Mesenchymal stem cell (in vitro differentiated cells and primary cell): ENCODE results near the gene FTCD. TPM values are rescaled to one million over a fixed set of nuclear protein-coding genes. Genes with fewer than 3 reads are reported as not detected.

Source experiments
- DNase-seq: peaks from one replicate; pipeline ENCODE4 v3.0.0-alpha.2; 2013
- H2AFZ ChIP-seq: one replicate; pipeline ENCODE4 v1.6.1; 2013; ENCODE audit warnings: low read depth, mild to moderate bottlenecking, control low read depth, inconsistent platforms, low read length, moderate library complexity
- H2AK5ac ChIP-seq: 2 replicates; pipeline ENCODE4 v1.6.1; 2013; ENCODE audit warnings: low read length, moderate library complexity, mild to moderate bottlenecking, inconsistent platforms; ENCODE audit not compliant: severe bottlenecking
- H2BK120ac ChIP-seq: one replicate; pipeline ENCODE4 v1.6.1; 2013; ENCODE audit warnings: low read depth, mild to moderate bottlenecking, inconsistent platforms, low read length, moderate library complexity
- H2BK12ac ChIP-seq, 2 experiments: one replicate each; pipeline ENCODE4 v1.6.1; 2013; ENCODE audit warnings: inconsistent platforms in 2 of 2, low read length in 2 of 2, mild to moderate bottlenecking in 2 of 2, moderate library complexity in 2 of 2, control low read depth in 1 of 2
- H2BK15ac ChIP-seq: one replicate; pipeline ENCODE4 v1.6.1; 2013; ENCODE audit warnings: mild to moderate bottlenecking, low read depth, inconsistent platforms; ENCODE audit not compliant: poor library complexity, severe bottlenecking
- H2BK5ac ChIP-seq: 2 replicates; pipeline ENCODE4 v1.6.1; 2013; ENCODE audit warnings: low read depth, mild to moderate bottlenecking, low read length, control low read depth, inconsistent platforms; ENCODE audit not compliant: poor library complexity, severe bottlenecking
- H3K14ac ChIP-seq, 2 experiments: one replicate each; pipeline ENCODE4 v1.6.1; 2013; ENCODE audit warnings: inconsistent platforms in 2 of 2, low read length in 2 of 2, control low read depth in 1 of 2, mild to moderate bottlenecking in 1 of 2, moderate library complexity in 1 of 2
- H3K18ac ChIP-seq, 2 experiments: one replicate each; pipeline ENCODE4 v1.6.1; 2013; ENCODE audit warnings: inconsistent platforms in 2 of 2, low read length in 2 of 2, control low read depth in 1 of 2, low read depth in 1 of 2, mild to moderate bottlenecking in 1 of 2
- H3K23ac ChIP-seq, 2 experiments: one replicate each; pipeline ENCODE4 v1.6.1; 2013; ENCODE audit warnings: inconsistent platforms in 2 of 2, low read length in 2 of 2, mild to moderate bottlenecking in 2 of 2, moderate library complexity in 2 of 2, control low read depth in 1 of 2
- H3K27ac ChIP-seq: 2 replicates; pipeline ENCODE4 v1.5.1; 2013; ENCODE audit warnings: mild to moderate bottlenecking, moderate library complexity, low read length, control low read depth, inconsistent platforms; ENCODE audit not compliant: poor library complexity, severe bottlenecking
- H3K27me3 ChIP-seq, 2 experiments: 2 replicates each; pipeline versions ENCODE4 v1.6.1 to v1.7.0; 2013; ENCODE audit warnings: low read length in 2 of 2, mild to moderate bottlenecking in 2 of 2, moderate library complexity in 2 of 2, control low read depth in 1 of 2, inconsistent platforms in 1 of 2; ENCODE audit not compliant: control insufficient read depth in 1 of 2, insufficient read depth in 1 of 2
- H3K36me3 ChIP-seq, 2 experiments: 2 replicates each; pipeline versions ENCODE4 v1.6.1 to v1.7.0; 2013; ENCODE audit warnings: low read length in 2 of 2, control low read depth in 1 of 2, inconsistent platforms in 1 of 2, low read depth in 1 of 2, mild to moderate bottlenecking in 1 of 2; ENCODE audit not compliant: insufficient read depth in 2 of 2, control insufficient read depth in 1 of 2
- H3K4ac ChIP-seq, 2 experiments: one replicate each; pipeline ENCODE4 v1.6.1; 2013; ENCODE audit warnings: inconsistent platforms in 2 of 2, low read length in 2 of 2, mild to moderate bottlenecking in 2 of 2, moderate library complexity in 2 of 2, control low read depth in 1 of 2, low read depth in 1 of 2
- H3K4me1 ChIP-seq: 2 replicates; pipeline ENCODE4 v1.6.1; 2013; ENCODE audit warnings: low read depth, low read length, control low read depth; ENCODE audit not compliant: control insufficient read depth, insufficient read depth
- H3K4me2 ChIP-seq: 2 replicates; pipeline ENCODE4 v1.6.1; 2013; ENCODE audit warnings: low read length, mild to moderate bottlenecking, inconsistent platforms; ENCODE audit not compliant: poor library complexity, severe bottlenecking
- H3K4me3 ChIP-seq, 2 experiments: 2 replicates each; pipeline versions ENCODE4 v1.5.1 to v1.7.0; 2013; ENCODE audit warnings: low read length in 2 of 2, mild to moderate bottlenecking in 2 of 2, control low read depth in 1 of 2, low read depth in 1 of 2; ENCODE audit not compliant: insufficient read depth in 1 of 2
- H3K79me1 ChIP-seq: replicated peaks from 2 replicates; pipeline ENCODE4 v1.6.1; 2013; ENCODE audit warnings: mild to moderate bottlenecking, control low read depth, low read length, inconsistent platforms; ENCODE audit not compliant: poor library complexity, severe bottlenecking
- H3K9ac ChIP-seq: 2 replicates; pipeline ENCODE4 v1.7.0; 2013; ENCODE audit warnings: mild to moderate bottlenecking, low read length, moderate library complexity
- H3K9me3 ChIP-seq: 2 replicates; pipeline ENCODE4 v1.7.0; 2013; ENCODE audit warnings: mild to moderate bottlenecking, low read length; ENCODE audit not compliant: control insufficient read depth
- H4K8ac ChIP-seq: one replicate; pipeline ENCODE4 v1.6.1; 2013; ENCODE audit warnings: inconsistent platforms, mild to moderate bottlenecking, low read length, moderate library complexity
- H4K91ac ChIP-seq: one replicate; pipeline ENCODE4 v1.6.1; 2013; ENCODE audit warnings: mild to moderate bottlenecking, low read length, inconsistent platforms
- WGBS: methylation state at CpG from one replicate; pipeline ENCODE4 v1.1.7; 2013; ENCODE audit warnings: mixed read lengths; 5-methylcytosine and 5-hydroxymethylcytosine counted together
- polyA plus RNA-seq, 2 experiments: library from polyadenylated mRNA; stranded (reverse); fragments of 200-250 nt; gene quantifications; one replicate each; pipeline ENCODE4 v1.2.3, GENCODE V29; 2013

The FTCD gene
- polyA plus RNA-seq (2013, experiment 1 of 2) = 1.5 TPM
- polyA plus RNA-seq (2013, experiment 2 of 2) = 1.8 TPM

- Histone ChIP-seq H3K79me1 (peaks cover 2% of the 10 kb centered on the region), H2BK120ac (no peak within 1 kb of the TSS), H2AFZ (no peak within 1 kb of the TSS), H3K36me3 (peaks cover 4 to 30% of the 10 kb centered on the region in 2 experiments), H3K9ac (no peak within 1 kb of the TSS), H3K23ac (no peak within 1 kb of the TSS), H3K18ac (peak within 1 kb of the TSS in 1 of 2 experiments; percentile 34), H3K4me3 (no peak within 1 kb of the TSS), H3K4me2 (no peak within 1 kb of the TSS), H3K9me3 (no peaks in the 10 kb centered on the region), H4K8ac (no peak within 1 kb of the TSS), H3K27me3 (peaks cover 0 to under 1% of the 10 kb centered on the region in 2 experiments), H2AK5ac (no peak within 1 kb of the TSS), H2BK12ac (no peak within 1 kb of the TSS), H3K14ac (peak within 1 kb of the TSS in 1 of 2 experiments; percentile 72), H2BK15ac (no peak within 1 kb of the TSS), H3K4me1 (peaks cover 22% of the 10 kb centered on the region), H2BK5ac (no peak within 1 kb of the TSS), H4K91ac (peak within 1 kb of the TSS; percentile 35), H3K4ac (no peak within 1 kb of the TSS), H3K27ac (no peak within 1 kb of the TSS)
- DNase-seq = no peak
- WGBS = 89% methylated on average over 34 of the region's 34 CpGs
These were observed at the start of gene FTCD for GRCh38 chr21:46155514-46156377. FTCD (minus strand) TSS chr21:46155579; CDS start chr21:46155523, 56 bp downstream.

GRCh38 chr21:46205166-46205565 lies 49.8 kb upstream of the FTCD start:
- no peak overlapping the region for H2AFZ ChIP-seq

GRCh38 chr21:46203203-46203600 lies 47.8 kb upstream of the FTCD start:
- Histone ChIP-seq H3K27ac (no peak overlapping the region), H3K36me3 (peaks cover 53 to 92% of the 10 kb centered on the region in 2 experiments), H4K91ac (no peak overlapping the region), H3K4me1 (peaks cover 3% of the 10 kb centered on the region), H2AK5ac (no peak overlapping the region), H4K8ac (no peak overlapping the region), H2BK120ac (no peak overlapping the region), H3K9me3 (no peaks in the 10 kb centered on the region), H3K18ac (no peak overlapping the region), H3K4me3 (no peak overlapping the region), H3K23ac (no peak overlapping the region), H2BK12ac (no peak overlapping the region), H3K4me2 (no peak overlapping the region), H3K27me3 (no peaks in the 10 kb centered on the region), H3K9ac (no peak overlapping the region), H2BK15ac (no peak overlapping the region), H3K14ac (no peak overlapping the region), H2BK5ac (no peak overlapping the region), H3K79me1 (peaks cover 13% of the 10 kb centered on the region), H2AFZ (no peak overlapping the region), H3K4ac (no peak overlapping the region)
- no peak for DNase-seq
- 98% methylated on average over 5 of the region's 8 CpGs for WGBS

More at GRCh38 chr21:46205166-46205565, 49.8 kb upstream of the FTCD start:
- no peak overlapping the region for H3K18ac ChIP-seq
- no peak overlapping the region for H3K4me3 ChIP-seq
- no peak overlapping the region for H2BK15ac ChIP-seq
- 99% methylated on average over 16 of the region's 18 CpGs for WGBS
- H3K9me3 ChIP-seq = no peaks in the 10 kb centered on the region
- H3K36me3 ChIP-seq = peaks cover 67 to 90% of the 10 kb centered on the region in 2 experiments
- no peak overlapping the region for H3K4me2 ChIP-seq
- H3K9ac ChIP-seq = no peak overlapping the region
- H4K91ac ChIP-seq = no peak overlapping the region
- no peak for DNase-seq
- no peak overlapping the region for H2BK12ac ChIP-seq
- peaks cover 15% of the 10 kb centered on the region for H3K79me1 ChIP-seq
- H2AK5ac ChIP-seq = no peak overlapping the region
- H3K14ac ChIP-seq = no peak overlapping the region
- no peak overlapping the region for H3K4ac ChIP-seq
- no peak overlapping the region for H3K27ac ChIP-seq
- no peak overlapping the region for H2BK5ac ChIP-seq
- no peak overlapping the region for H2BK120ac ChIP-seq
- no peak overlapping the region for H4K8ac ChIP-seq
- no peaks in the 10 kb centered on the region for H3K27me3 ChIP-seq
- H3K4me1 ChIP-seq = peaks cover 3% of the 10 kb centered on the region
- H3K23ac ChIP-seq = no peak overlapping the region

- 94% methylated on average over 6 of the region's 6 CpGs for WGBS
- Histone ChIP-seq H4K91ac (no peak overlapping the region), H4K8ac (no peak overlapping the region), H3K23ac (no peak overlapping the region), H3K27me3 (no peaks in the 10 kb centered on the region), H3K9me3 (no peaks in the 10 kb centered on the region), H3K4me3 (no peak overlapping the region), H2BK15ac (no peak overlapping the region), H3K4me1 (peaks cover 3% of the 10 kb centered on the region), H3K9ac (no peak overlapping the region), H3K79me1 (peaks cover 11% of the 10 kb centered on the region), H3K18ac (no peak overlapping the region), H3K27ac (no peak overlapping the region), H3K4me2 (no peak overlapping the region), H2AK5ac (no peak overlapping the region), H3K14ac (no peak overlapping the region), H2AFZ (no peak overlapping the region), H3K36me3 (peaks cover 48 to 92% of the 10 kb centered on the region in 2 experiments), H2BK120ac (no peak overlapping the region), H2BK5ac (no peak overlapping the region), H2BK12ac (no peak overlapping the region), H3K4ac (no peak overlapping the region)
- no peak for DNase-seq
These were observed 47.3 kb upstream of the FTCD start for GRCh38 chr21:46202592-46203202.
